ENCODE measurements around the gene ABTB2. TPM values are rescaled to one million over a fixed set of nuclear protein-coding genes. Genes with fewer than 3 reads are reported as not detected.

Gene ABTB2
- total and polyA plus RNA-seq, 10 of the 15 experiments (the other 5 are each of a cell fraction or from before 2014, with no cell fraction given) = 0.13 to 2.1 (median 0.72) TPM

- TF ChIP-seq NFXL1 (IDR thresholded peaks at IDR 0.05; ENCODE audit: borderline replicate concordance) (no peak), SREBF1 (IDR thresholded peaks at IDR 0.05; ENCODE audit: low read length) (no peak), SP1 (IDR thresholded peaks at IDR 0.05; ENCODE audit: low read depth, low read length) (peak; percentile 54), NBN (IDR thresholded peaks at IDR 0.05) (0 out of 2 replicates have a peak, but pooled peaks have one; percentile 65), NFIC (IDR thresholded peaks at IDR 0.05; ENCODE audit: low read depth, low read length) (peak; percentile 97), FOS (IDR thresholded peaks at IDR 0.05; ENCODE audit: borderline replicate concordance, extremely low read depth, insufficient read length) (no peak)
- TF ChIP-seq, protein P1, sequence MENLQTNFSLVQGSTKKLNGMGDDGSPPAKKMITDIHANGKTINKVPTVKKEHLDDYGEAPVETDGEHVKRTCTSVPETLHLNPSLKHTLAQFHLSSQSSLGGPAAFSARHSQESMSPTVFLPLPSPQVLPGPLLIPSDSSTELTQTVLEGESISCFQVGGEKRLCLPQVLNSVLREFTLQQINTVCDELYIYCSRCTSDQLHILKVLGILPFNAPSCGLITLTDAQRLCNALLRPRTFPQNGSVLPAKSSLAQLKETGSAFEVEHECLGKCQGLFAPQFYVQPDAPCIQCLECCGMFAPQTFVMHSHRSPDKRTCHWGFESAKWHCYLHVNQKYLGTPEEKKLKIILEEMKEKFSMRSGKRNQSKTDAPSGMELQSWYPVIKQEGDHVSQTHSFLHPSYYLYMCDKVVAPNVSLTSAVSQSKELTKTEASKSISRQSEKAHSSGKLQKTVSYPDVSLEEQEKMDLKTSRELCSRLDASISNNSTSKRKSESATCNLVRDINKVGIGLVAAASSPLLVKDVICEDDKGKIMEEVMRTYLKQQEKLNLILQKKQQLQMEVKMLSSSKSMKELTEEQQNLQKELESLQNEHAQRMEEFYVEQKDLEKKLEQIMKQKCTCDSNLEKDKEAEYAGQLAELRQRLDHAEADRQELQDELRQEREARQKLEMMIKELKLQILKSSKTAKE (IDR thresholded peaks at IDR 0.05; ENCODE audit: low read depth, poor library complexity, severe bottlenecking) = peak; percentile 86
- TF ChIP-seq, protein P2, sequence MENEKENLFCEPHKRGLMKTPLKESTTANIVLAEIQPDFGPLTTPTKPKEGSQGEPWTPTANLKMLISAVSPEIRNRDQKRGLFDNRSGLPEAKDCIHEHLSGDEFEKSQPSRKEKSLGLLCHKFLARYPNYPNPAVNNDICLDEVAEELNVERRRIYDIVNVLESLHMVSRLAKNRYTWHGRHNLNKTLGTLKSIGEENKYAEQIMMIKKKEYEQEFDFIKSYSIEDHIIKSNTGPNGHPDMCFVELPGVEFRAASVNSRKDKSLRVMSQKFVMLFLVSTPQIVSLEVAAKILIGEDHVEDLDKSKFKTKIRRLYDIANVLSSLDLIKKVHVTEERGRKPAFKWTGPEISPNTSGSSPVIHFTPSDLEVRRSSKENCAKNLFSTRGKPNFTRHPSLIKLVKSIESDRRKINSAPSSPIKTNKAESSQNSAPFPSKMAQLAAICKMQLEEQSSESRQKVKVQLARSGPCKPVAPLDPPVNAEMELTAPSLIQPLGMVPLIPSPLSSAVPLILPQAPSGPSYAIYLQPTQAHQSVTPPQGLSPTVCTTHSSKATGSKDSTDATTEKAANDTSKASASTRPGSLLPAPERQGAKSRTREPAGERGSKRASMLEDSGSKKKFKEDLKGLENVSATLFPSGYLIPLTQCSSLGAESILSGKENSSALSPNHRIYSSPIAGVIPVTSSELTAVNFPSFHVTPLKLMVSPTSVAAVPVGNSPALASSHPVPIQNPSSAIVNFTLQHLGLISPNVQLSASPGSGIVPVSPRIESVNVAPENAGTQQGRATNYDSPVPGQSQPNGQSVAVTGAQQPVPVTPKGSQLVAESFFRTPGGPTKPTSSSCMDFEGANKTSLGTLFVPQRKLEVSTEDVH (IDR thresholded peaks at IDR 0.05; ENCODE audit: low read depth, partially characterized antibody) = no peak
Observed at GRCh38 chr11:34243600-34244464, 114.0 kb downstream of the ABTB2 start (continued).
